Caki2 (cell line): Measurements from ENCODE around the gene ARAP1. TPM values are rescaled to one million over a fixed set of nuclear protein-coding genes. Genes with fewer than 3 reads are reported as not detected.

Experiments used
- DNase-seq: peaks from one replicate; pipeline ENCODE4 v3.0.0-alpha.2; 2015; ENCODE audit warnings: low read depth
- in situ Hi-C: cut with HindIII; loops from 2 replicates; pipeline ENCODE4 v1.10.0; 2016; ENCODE audit warnings: low sequenced_read_pairs, low pct_unique_long_range_greater_than_20kb, mixed read lengths
- total RNA-seq: library from RNA; depleted of rRNA; stranded (reverse); fragments of >200 nt; shearing (Covaris generic); gene quantifications from 2 replicates; pipeline ENCODE4 v1.2.3, GENCODE V29; 2014; ENCODE audit warnings: low replicate concordance

ARAP1 gene
- total RNA-seq, 1 experiment from 2014 or later, result 45.6 TPM

DNA sequence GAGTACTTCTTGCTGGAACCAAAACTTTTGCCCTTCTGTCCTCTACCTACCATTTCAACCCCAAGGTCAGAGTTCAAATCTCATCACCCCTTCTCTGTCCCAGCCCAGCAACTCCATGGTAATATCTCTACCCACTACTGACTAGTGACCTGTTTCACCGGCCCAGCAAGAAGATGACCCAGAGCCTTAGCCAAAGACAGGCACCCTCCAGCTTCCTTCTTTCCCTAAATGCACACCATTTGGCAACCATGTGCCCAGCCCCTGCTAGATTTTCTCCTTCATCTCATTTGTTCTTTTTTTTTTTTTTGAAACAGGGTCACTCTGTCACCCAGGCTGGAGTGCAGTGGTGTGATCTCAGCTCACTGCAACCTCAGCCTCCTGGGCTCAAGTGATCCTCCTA is 14.9 kb downstream of the ARAP1 start:
- in situ Hi-C loops, result no loop called here
- no peak for DNase-seq

DNA sequence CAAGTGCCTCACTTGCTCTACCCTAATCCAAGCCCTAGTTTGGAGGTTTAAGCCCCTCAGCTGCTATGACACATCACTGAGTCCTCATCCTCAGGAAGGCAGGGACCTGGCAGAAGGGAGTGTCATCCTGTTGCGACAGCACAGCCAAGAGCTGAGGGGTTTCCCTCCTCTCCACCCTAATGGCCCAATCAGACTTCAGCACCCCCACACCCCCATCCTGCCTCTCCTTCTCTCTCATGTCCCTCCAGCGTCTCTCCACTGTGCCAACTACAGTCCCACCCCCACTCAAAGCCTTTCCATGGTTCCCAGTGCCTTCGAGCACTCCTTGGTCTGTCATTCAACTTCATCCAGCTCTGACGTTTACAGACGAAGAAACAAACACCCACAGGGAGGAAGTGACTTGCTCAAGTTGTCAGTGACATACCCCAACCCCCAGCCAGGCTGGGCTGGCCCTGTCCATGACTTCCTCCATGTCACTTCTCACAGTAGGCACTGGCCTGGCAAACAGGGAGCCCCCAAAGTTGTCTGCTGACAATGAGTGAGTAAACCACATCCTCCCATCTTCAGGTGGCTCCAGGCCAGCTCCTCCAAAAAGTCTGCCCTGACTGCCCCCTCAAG is 15.6 kb downstream of the ARAP1 start:
- DNase-seq, result peak; percentile 24
- in situ Hi-C loops, result no loop called here

DNA sequence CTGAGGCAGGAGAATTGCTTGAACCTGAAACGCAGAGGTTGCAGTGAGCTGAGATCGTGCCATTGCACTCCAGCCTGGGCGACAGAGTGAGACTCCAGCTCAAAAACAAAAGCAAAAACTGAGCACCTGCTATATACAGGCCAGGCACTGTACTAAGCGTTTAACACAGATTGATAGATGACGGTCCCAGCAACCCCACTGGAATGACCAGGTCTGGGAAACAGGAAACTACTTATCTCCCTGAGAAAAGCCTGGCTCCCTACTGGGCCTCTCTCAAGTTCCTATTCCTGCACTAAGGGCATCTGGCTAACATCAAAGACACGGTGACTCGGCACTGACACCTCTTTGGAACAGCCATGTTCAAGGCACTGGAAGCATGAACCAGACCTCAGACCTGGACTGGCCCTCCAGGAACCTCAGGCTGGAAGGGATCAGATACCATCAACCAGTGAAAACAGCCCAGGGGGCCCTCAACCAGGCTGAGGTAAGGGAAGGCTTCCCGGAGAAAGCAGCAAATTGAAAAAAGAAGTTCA is 16.6 kb downstream of the ARAP1 start:
- DNase-seq, result no peak

GRCh38 chr11:72732329-72732728 is 19.9 kb downstream of the ARAP1 start:
- DNase-seq, result no peak
- in situ Hi-C loops, result no loop called here

More for the DNA sequence above, 16.6 kb downstream of the ARAP1 start:
- in situ Hi-C loops, result no loop called here

- in situ Hi-C loops, result no loop called here
- no peak for DNase-seq
Measured at GRCh38 chr11:72730737-72731136, 21.5 kb downstream of the ARAP1 start.

DNA sequence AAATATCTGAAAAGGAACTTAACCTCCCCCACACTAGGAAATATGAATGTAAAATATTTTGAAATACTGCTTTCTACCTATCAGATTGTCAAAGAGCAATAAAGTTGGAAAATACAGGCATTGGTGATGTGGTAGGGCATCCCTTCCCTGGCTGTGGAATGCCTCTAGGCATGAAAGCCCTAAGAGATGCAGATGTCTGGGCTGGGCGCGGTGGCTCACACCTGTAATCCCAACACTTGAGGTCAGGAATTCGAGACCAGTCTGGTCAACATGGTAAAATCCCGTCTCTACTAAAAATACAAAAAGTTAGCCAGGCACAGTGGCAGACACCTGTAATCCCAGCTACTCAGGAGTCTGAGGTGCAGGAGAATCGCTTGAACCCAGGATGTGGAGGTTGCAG is 22.0 kb downstream of the ARAP1 start:
- in situ Hi-C loops, result no loop called here
- DNase-seq, result no peak

- in situ Hi-C loops, result no loop called here
Measured at GRCh38 chr11:72727521-72727920, 24.7 kb downstream of the ARAP1 start.

GRCh38 chr11:72726266-72727220 is 25.7 kb downstream of the ARAP1 start:
- no peak for DNase-seq
- in situ Hi-C loops, result no loop called here

More at GRCh38 chr11:72727521-72727920, 24.7 kb downstream of the ARAP1 start:
- DNase-seq, result no peak

DNA sequence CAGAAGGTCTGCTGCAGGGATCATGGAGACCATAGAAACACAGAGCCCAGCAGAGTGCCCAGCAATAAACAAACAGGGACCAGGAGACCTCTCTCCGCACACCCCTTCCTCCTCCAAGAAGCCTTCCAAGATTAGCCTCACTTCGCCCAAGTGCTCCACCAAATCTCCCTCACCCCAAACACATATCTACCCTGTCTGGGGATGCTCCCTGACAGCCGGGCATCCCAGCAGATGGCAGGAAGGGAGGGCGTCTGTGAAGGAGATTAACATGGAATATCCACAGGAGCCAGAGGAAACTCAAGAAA is 26.5 kb downstream of the ARAP1 start:
- in situ Hi-C loops, result no loop called here
- no peak for DNase-seq

DNA sequence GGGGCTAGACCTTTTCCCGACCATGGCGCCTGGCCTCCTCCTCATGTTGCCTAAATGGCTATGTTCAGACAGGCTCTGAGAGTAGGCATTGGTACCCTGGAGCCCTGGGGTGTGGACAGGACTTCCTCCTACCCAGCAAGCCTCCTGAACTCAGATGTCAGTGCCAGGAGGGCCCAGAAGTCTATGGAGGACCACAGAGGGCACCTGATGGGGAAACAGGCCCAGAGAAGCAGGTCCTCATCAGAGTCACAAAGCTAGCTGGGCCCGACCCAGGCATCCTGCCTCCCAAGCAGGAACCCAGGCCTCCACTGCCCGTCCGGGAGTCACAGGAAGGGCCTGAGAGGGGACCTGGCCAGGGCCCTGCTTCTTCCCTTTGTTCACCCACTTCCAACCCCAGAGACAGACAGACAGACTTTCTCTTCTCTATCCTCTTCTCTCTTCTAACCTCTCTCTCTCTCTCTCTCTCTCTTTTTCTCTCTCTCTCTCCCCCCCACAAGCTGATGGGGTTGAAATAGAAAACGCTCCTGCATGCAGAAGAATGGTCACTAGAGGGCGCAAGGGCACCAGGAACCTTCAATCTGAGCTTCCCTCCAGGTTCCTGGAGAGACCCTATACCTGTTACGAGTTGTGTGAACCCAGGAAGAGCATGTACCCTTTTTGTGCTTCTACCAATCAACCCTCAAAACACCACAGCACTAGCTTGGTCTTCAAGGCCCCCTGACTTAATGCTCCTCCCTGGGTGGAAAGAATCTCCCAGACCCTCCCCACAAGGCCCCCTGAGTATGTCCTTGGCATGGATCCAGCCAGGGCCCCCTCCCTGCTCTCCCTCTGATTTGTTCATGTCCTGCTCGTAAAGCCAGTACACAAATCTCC is 27.1 kb downstream of the ARAP1 start:
- DNase-seq, result peak; percentile 70
- in situ Hi-C loops, result no loop called here

DNA sequence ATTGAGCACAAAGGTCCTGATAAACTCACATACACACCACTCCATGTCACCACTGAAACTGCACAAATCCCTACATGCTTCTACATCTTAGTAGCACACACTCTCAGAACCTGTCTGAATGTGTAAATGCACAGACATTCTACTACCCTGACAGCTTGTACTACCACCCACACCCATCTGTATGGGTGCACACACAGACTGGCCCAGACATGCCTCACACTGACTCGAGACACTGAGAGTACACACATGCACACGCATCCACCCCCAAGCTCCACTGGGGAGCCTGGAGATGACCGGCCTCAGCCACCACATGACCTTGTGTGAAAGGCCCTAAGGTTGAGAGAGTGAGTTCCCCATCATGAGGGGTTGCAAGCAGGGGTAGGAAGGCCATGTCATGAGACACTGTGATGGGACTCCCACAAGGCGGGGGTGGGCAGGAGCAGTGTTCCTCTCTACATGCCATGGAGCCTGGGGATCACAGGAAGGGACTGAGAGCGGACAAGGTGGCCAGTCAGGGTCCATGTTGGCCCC is 28.1 kb downstream of the ARAP1 start:
- no peak for DNase-seq
- in situ Hi-C loops, result no loop called here

DNA sequence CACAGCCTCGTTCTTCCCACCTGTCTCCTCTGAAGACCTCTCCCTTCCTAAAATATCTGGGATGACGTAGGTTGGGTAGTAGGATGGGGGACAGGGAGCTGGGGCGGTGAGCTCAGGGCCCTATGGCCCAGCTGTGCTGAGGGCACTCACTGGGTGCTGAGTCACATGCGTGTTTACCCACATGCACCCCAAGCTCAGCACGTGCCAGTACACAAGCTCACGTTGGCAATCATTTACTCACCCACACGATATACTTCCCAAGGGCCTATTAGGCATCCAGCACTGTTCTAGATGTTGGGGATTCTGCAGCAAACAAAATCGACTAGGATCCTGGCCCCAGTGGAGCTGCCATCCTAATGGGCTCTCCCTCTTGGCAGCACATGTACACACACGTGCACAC is 28.7 kb downstream of the ARAP1 start:
- DNase-seq, result no peak

DNA sequence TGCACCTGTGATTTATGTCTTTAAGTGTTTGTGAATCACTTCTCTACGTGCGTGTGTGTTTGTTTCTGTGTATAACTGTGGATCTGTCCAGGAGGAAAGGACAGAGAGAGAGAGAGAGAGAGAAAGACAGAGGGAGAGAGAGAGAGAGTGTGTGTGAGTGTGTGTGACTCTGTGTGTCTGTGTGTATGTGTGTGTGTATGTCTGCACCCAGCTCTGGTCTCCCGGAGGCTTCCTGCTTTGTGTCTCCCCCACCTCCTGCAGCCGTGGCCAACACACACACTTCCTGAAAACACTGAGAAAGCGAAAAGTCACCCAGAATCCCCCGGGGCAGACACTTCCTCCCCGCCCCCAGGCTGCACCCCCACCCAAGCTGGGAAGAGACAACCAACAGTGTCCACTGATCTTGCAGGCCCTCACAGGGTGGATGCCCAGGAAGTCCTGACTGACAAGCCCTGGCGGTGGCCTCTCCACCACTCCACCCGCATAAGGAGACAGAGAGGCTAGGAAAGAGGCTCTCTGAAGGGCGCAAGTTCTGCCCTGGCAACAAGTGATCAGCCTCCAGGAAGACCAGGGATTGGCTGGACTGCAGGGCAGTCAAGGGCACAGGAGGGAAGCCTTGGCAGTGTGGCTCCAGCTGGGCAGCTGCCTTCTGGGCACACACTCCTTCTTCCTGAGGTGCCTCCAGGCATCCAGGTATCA is 30.0 kb downstream of the ARAP1 start:
- in situ Hi-C loops, result no loop called here
- DNase-seq, result peak; percentile 87

More for the DNA sequence above, 28.7 kb downstream of the ARAP1 start:
- in situ Hi-C loops, result no loop called here

GRCh38 chr11:72721689-72722049 is 30.5 kb downstream of the ARAP1 start:
- in situ Hi-C loops, result no loop called here

GRCh38 chr11:72721276-72721675 is 30.9 kb downstream of the ARAP1 start:
- in situ Hi-C loops, result no loop called here

More at GRCh38 chr11:72721689-72722049, 30.5 kb downstream of the ARAP1 start:
- no peak for DNase-seq

GRCh38 chr11:72720784-72721183 is 31.4 kb downstream of the ARAP1 start:
- in situ Hi-C loops, result no loop called here
- no peak for DNase-seq

More at GRCh38 chr11:72721276-72721675, 30.9 kb downstream of the ARAP1 start:
- DNase-seq, result no peak

DNA sequence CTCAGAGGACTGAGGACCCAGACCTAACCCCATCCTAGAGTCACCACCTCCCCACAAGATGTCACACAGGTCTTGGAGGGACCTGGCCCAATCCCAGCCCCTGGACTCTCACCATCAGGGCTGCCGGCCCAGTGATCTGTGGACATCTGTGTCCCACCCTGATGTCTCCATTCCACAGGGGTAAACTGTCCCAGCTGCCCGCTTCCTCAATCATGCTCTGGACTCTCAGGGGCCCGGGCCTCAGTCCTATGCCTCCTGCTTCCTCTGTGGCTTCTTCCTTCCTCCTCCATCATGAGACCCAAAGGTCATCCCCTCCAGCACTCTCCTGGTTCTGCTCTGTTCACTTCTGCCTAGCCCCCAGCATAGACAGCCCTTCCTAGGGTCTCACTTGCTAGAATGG is 32.2 kb downstream of the ARAP1 start:
- DNase-seq, result no peak
- in situ Hi-C loops, result no loop called here

DNA sequence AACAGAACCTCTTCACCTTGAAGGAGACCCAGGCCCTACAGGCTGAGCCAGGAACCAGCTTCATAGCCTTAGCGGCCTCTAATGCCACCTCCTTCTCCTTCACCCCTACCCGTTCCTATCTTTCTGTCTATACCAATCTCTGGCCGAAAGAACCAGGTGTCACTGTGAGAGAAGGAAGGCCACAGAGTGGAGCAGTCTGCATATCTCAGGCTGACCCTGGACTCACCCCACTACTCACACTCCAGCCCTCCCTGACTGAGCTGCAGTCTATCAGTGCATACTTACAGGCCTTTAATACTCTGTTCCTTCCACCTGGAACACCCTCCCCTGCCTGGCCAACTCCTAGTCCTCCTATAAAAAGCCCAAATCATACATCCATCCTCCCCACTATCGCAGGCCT is 32.7 kb downstream of the ARAP1 start:
- no peak for DNase-seq
- in situ Hi-C loops, result no loop called here
